HCT116 (cell line): ENCODE results near the gene UGT1A6. TPM values are rescaled to one million over a fixed set of nuclear protein-coding genes. Genes with fewer than 3 reads are reported as not detected.

Source experiments
- ATAC-seq: fragments of 200-7000 bp; cut with Tn5 transposase; 2 replicates; pipeline ENCODE4 v1.9.1; 2020; ENCODE audit warnings: mild to moderate bottlenecking, moderate library complexity
- BruUV-seq: library from RNA; stranded (reverse); fragments of 400-500 nt; replicated peaks from 2 replicates; lab custom pipeline; 2021; lab: Mats Ljungman, UMichigan
- CTCF ChIA-PET: fragments of 300-600 bp; sonication (Branson Sonifier 250); formaldehyde crosslinking; loops from one replicate; lab custom pipeline; 2021; ENCODE audit warnings: antibody characterized with exemption; lab: Charles Lee
- POLR2A ChIA-PET: fragments of 300-600, 350-600 bp; sonication (Branson Sonifier 250); formaldehyde crosslinking; loops from one replicate; lab custom pipeline; 2021; ENCODE audit warnings: antibody characterized with exemption; lab: Charles Lee
- RAD21 ChIA-PET, 2 experiments: fragments of 300-600 bp; sonication (Branson Sonifier 250); formaldehyde crosslinking; loops; one replicate each; lab custom pipeline; 2023; ENCODE audit warnings: low total read pairs in 2 of 2; ENCODE audit not compliant: uncharacterized antibody in 2 of 2, unreplicated experiment in 2 of 2, low non-redundant PET in 1 of 2; lab: Charles Lee
- DNase-seq: peaks from one replicate; pipeline ENCODE4 v3.0.0-alpha.2; 2010; ENCODE audit warnings: low read depth, low spot score
- H2AFZ ChIP-seq: fragments of 200-600 bp; shearing (Covaris generic), sonication (generic); 2 replicates; pipeline ENCODE4 v1.6.1; 2017; ENCODE audit warnings: low read depth, mixed run types, mixed read lengths, antibody characterized with exemption, low read length; ENCODE audit not compliant: poor library complexity, severe bottlenecking
- H3K27ac ChIP-seq: 2 replicates; pipeline ENCODE4 v1.5.1; 2012; ENCODE audit warnings: low read depth, low read length
- H3K27me3 ChIP-seq: fragments of 200-600 bp; sonication (generic); 2 replicates; pipeline ENCODE4 v1.6.1; 2016; ENCODE audit warnings: mixed run types, low read length, mixed read lengths; ENCODE audit not compliant: insufficient read depth
- H3K36me3 ChIP-seq, 2 experiments: fragments of 200-500 bp in 1 of 2; fragments of 200-600 bp in 1 of 2; sonication (Bioruptor generic) in 1 of 2; sonication (generic) in 1 of 2; 2 replicates each; pipeline versions ENCODE4 v1.5.1 to v1.6.1; 2014 to 2016; ENCODE audit warnings: low read length in 2 of 2, inconsistent platforms in 1 of 2, mixed read lengths in 1 of 2, mixed run types in 1 of 2; ENCODE audit not compliant: insufficient read depth in 2 of 2, control insufficient read depth in 1 of 2
- H3K4me1 ChIP-seq, 2 experiments: fragments of 200-600 bp in 1 of 2; sonication (generic) in 1 of 2; 2 replicates each; pipeline versions ENCODE4 v1.5.1 to v1.6.1; 2012 to 2017; ENCODE audit warnings: low read length in 2 of 2, inconsistent platforms in 1 of 2, mild to moderate bottlenecking in 1 of 2, mixed read lengths in 1 of 2, mixed run types in 1 of 2, moderate library complexity in 1 of 2; ENCODE audit not compliant: insufficient read depth in 2 of 2, control insufficient read depth in 1 of 2
- H3K4me2 ChIP-seq: fragments of 200-600 bp; sonication (generic); 2 replicates; pipeline ENCODE4 v1.6.1; 2017; ENCODE audit warnings: mixed run types, low read length, mixed read lengths
- H3K4me3 ChIP-seq, 2 experiments: fragments of 200-600 bp in 1 of 2; sonication (generic) in 1 of 2; replicated peaks in 1 of 2; 2 replicates each; pipeline ENCODE4 v1.5.1; 2011 to 2016; ENCODE audit warnings: low read length in 2 of 2, control low read depth in 1 of 2, low read depth in 1 of 2, mild to moderate bottlenecking in 1 of 2, mixed read lengths in 1 of 2, mixed run types in 1 of 2
- H3K79me2 ChIP-seq: fragments of 200-600 bp; sonication (generic); 2 replicates; pipeline ENCODE4 v1.6.1; 2017; ENCODE audit warnings: mild to moderate bottlenecking, mixed run types, low read length, moderate library complexity, mixed read lengths; ENCODE audit not compliant: insufficient read depth
- H3K9ac ChIP-seq: fragments of 200-600 bp; sonication (generic); 2 replicates; pipeline ENCODE4 v1.6.1; 2016; ENCODE audit warnings: low read length, mixed read lengths
- H3K9me2 ChIP-seq: fragments of 200-600 bp; sonication (generic), shearing (Covaris generic); 2 replicates; pipeline ENCODE4 v1.6.1; 2017; ENCODE audit warnings: mixed run types, mild to moderate bottlenecking, moderate library complexity; ENCODE audit not compliant: insufficient read depth
- H3K9me3 ChIP-seq, 2 experiments: fragments of 200-500 bp in 1 of 2; fragments of 200-600 bp in 1 of 2; sonication (Bioruptor generic) in 1 of 2; sonication (generic) in 1 of 2; 2 replicates each; pipeline ENCODE4 v1.6.1; 2014 to 2017; ENCODE audit warnings: low read length in 2 of 2, mixed read lengths in 2 of 2, inconsistent platforms in 1 of 2, low read depth in 1 of 2, mild to moderate bottlenecking in 1 of 2, mixed run types in 1 of 2, moderate library complexity in 1 of 2; ENCODE audit not compliant: control insufficient read depth in 1 of 2, insufficient read depth in 1 of 2
- H4K20me1 ChIP-seq: fragments of 200-600 bp; sonication (generic), shearing (Covaris generic); 2 replicates; pipeline ENCODE4 v1.6.1; 2017; ENCODE audit warnings: mixed run types, mild to moderate bottlenecking, moderate library complexity; ENCODE audit not compliant: insufficient read depth
- ATF3 ChIP-seq: IDR thresholded peaks from 2 replicates; pipeline ENCODE4 v1.6.1; 2012
- CBX3 ChIP-seq: IDR thresholded peaks from 2 replicates; pipeline ENCODE4 v1.6.1; 2012; ENCODE audit warnings: low read depth
- CTCF ChIP-seq, 3 experiments: fragments of 200-600 bp in 1 of 3; sonication (generic) in 1 of 3; IDR thresholded peaks in 2 of 3; conservative IDR thresholded peaks in 1 of 3; 2 replicates each; pipeline ENCODE4 v1.5.1; 2012 to 2017; ENCODE audit warnings: low read depth in 2 of 3, low read length in 2 of 3, antibody characterized with exemption in 1 of 3, borderline replicate concordance in 1 of 3, control low read depth in 1 of 3, mild to moderate bottlenecking in 1 of 3, mixed read lengths in 1 of 3, mixed run types in 1 of 3, moderate library complexity in 1 of 3; ENCODE audit not compliant: insufficient read depth in 1 of 3
- EGR1 ChIP-seq: IDR thresholded peaks from 2 replicates; pipeline ENCODE4 v1.6.1; 2012; ENCODE audit warnings: low read depth
- ELF1 ChIP-seq: IDR thresholded peaks from 2 replicates; pipeline ENCODE4 v1.6.1; 2012; ENCODE audit warnings: low read depth, borderline replicate concordance
- EZH2phosphoT487 ChIP-seq: fragments of 200-600 bp; IDR thresholded peaks from 2 replicates; pipeline ENCODE4 v1.6.1; 2018; ENCODE audit warnings: antibody characterized with exemption, borderline replicate concordance
- FOSL1 ChIP-seq: IDR thresholded peaks from 2 replicates; pipeline ENCODE4 v1.6.1; 2012; ENCODE audit warnings: low read depth
- MAX ChIP-seq: IDR thresholded peaks from 2 replicates; pipeline ENCODE4 v1.6.1; 2012
- POLR2A ChIP-seq: IDR thresholded peaks from 2 replicates; pipeline ENCODE4 v1.7.0; 2011; ENCODE audit warnings: borderline replicate concordance; ENCODE audit not compliant: insufficient read depth, insufficient read length; ENCODE audit errors: extremely low read depth
- POLR2AphosphoS5 ChIP-seq: IDR thresholded peaks from 2 replicates; pipeline ENCODE4 v1.6.1; 2011; ENCODE audit warnings: mild to moderate bottlenecking, low read depth, low read length, moderate library complexity
- SIN3A ChIP-seq: IDR thresholded peaks from 2 replicates; pipeline ENCODE4 v1.6.1; 2012; ENCODE audit warnings: low read depth
- YY1 ChIP-seq: IDR thresholded peaks from 2 replicates; pipeline ENCODE4 v1.6.1; 2011; ENCODE audit warnings: low read length, low read depth, moderate library complexity, mild to moderate bottlenecking; ENCODE audit not compliant: insufficient replicate concordance; ENCODE audit errors: extremely low read depth
- ZNF274 ChIP-seq: fragments of 200-500 bp; sonication (Bioruptor generic); IDR thresholded peaks from 2 replicates; pipeline ENCODE4 v1.6.1; 2014; ENCODE audit warnings: mild to moderate bottlenecking, low read depth, low read length, inconsistent platforms
- intact Hi-C: fragments of 100-400 bp; cut with micrococcal nuclease; formaldehyde crosslinking; loops from 2 replicates; pipeline ENCODE4 v1.10.0; 2022
- total RNA-seq: library from RNA; stranded (reverse); gene quantifications from one replicate; pipeline ENCODE4 v1.2.1, GENCODE V29; 2021; ENCODE audit not compliant: unreplicated experiment

Gene UGT1A6
- total RNA-seq, 1 experiment from 2014 or later, result not detected

- RAD21 ChIA-PET, result no interaction called here
- no peak within 1 kb of the TSS for H3K27ac ChIP-seq
- TF ChIP-seq EZH2phosphoT487 (no peak), YY1 (no peak)
- H4K20me1 ChIP-seq, result no peaks in the 10 kb centered on the region
- CTCF ChIA-PET, result no interaction called here
- ATAC-seq (no peak), DNase-seq (no peak)
- POLR2A ChIA-PET, result no interaction called here
- no peak within 1 kb of the TSS for H3K4me2 ChIP-seq
- peaks cover 18% of the 10 kb centered on the region; the same call in 1 of the 2 replicates for H3K27me3 ChIP-seq
- no peak within 1 kb of the TSS for H2AFZ ChIP-seq
- H3K9ac ChIP-seq, result no peak within 1 kb of the TSS
- intact Hi-C loops, result no loop called here
- H3K36me3 ChIP-seq, result no peaks in the 10 kb centered on the region
- H3K4me1 ChIP-seq, result no peaks in the 10 kb centered on the region
- BruUV-seq, result no TSS peak
- no peak within 1 kb of the TSS for H3K4me3 ChIP-seq
- no peaks in the 10 kb centered on the region for H3K9me3 ChIP-seq
- no peaks in the 10 kb centered on the region for H3K9me2 ChIP-seq
- no peaks in the 10 kb centered on the region for H3K79me2 ChIP-seq
Measured at GRCh38 chr2:233681521-233682099, 11.1 kb upstream of the UGT1A6 start, which contains the start of gene UGT1A7. Gene UGT1A7 (plus strand): TSS chr2:233681901. CDS start chr2:233681938, 37 bp downstream.

- Histone ChIP-seq H3K4me2 (no peak overlapping the region), H3K9me2 (no peaks in the 10 kb centered on the region), H3K9me3 (no peaks in the 10 kb centered on the region), H4K20me1 (no peaks in the 10 kb centered on the region), H3K27me3 (peaks cover 5% of the 10 kb centered on the region; the same call in 1 of the 2 replicates), H3K9ac (no peak overlapping the region), H3K4me1 (no peaks in the 10 kb centered on the region), H3K27ac (no peak overlapping the region), H3K79me2 (no peaks in the 10 kb centered on the region), H2AFZ (no peak overlapping the region), H3K4me3 (no peak overlapping the region), H3K36me3 (no peaks in the 10 kb centered on the region)
- RAD21 ChIA-PET, result no interaction called here
- ATAC-seq (no peak), DNase-seq (no peak)
- intact Hi-C loops, result no loop called here
- POLR2A ChIA-PET, result no interaction called here
- CTCF ChIA-PET, result no interaction called here
- TF ChIP-seq CBX3, result no peak
- no peak for TF ChIP-seq MAX
- TF ChIP-seq SIN3A, result no peak
- TF ChIP-seq EZH2phosphoT487, result no peak
- no peak for TF ChIP-seq POLR2AphosphoS5
- TF ChIP-seq FOSL1, result no peak
- no peak for TF ChIP-seq EGR1
- no peak for TF ChIP-seq POLR2A
- TF ChIP-seq ELF1, result no peak
- no peak for TF ChIP-seq ZNF274
- no peak for TF ChIP-seq CTCF (IDR thresholded peaks at IDR 0.05 in 2 of 3, conservative IDR thresholded peaks at IDR 0.05 in 1 of 3; ENCODE audit: borderline replicate concordance in 1 of 3, insufficient read depth in 1 of 3, low read depth in 2 of 3, low read length in 2 of 3)
- no peak for TF ChIP-seq ATF3
- no peak for TF ChIP-seq YY1
- no TSS peak for BruUV-seq
Measured at GRCh38 chr2:233684640-233685039, 8.1 kb upstream of the UGT1A6 start.
